Mesothelial cell of epicardium (in vitro differentiated cells): ENCODE results near the gene ZNF366. TPM values are rescaled to one million over a fixed set of nuclear protein-coding genes. Genes with fewer than 3 reads are reported as not detected.

Experiments
- DNase-seq, 2 experiments: peaks; one replicate each; pipeline ENCODE4 v3.0.0; 2021; ENCODE audit warnings: low spot score in 2 of 2; ENCODE audit not compliant: unreplicated experiment in 2 of 2
- H3K27ac Mint-ChIP-seq: 2 replicates; pipeline ENCODE4 v1.8.0; 2021; ENCODE audit warnings: mixed read lengths
- H3K27me3 Mint-ChIP-seq: 2 replicates; pipeline ENCODE4 v1.8.0; 2021; ENCODE audit warnings: low read depth, mixed read lengths
- H3K36me3 Mint-ChIP-seq: 2 replicates; pipeline ENCODE4 v1.8.0; 2021; ENCODE audit warnings: mixed read lengths
- H3K4me1 Mint-ChIP-seq: 2 replicates; pipeline ENCODE4 v1.8.0; 2021; ENCODE audit warnings: mixed read lengths
- H3K4me3 Mint-ChIP-seq: 2 replicates; pipeline ENCODE4 v1.8.0; 2021; ENCODE audit warnings: mild to moderate bottlenecking, moderate library complexity, mixed read lengths
- H3K9me3 Mint-ChIP-seq: 2 replicates; pipeline ENCODE4 v1.8.0; 2021; ENCODE audit warnings: mixed read lengths
- CTCF ChIP-seq: fragments of 200-600 bp; sonication (generic); IDR thresholded peaks from one replicate; pipeline ENCODE4 v1.5.0; 2021; ENCODE audit warnings: antibody characterized with exemption; ENCODE audit not compliant: unreplicated experiment
- total RNA-seq: library from RNA; stranded (reverse); gene quantifications from 3 replicates; pipeline ENCODE4 v1.2.1, GENCODE V29; 2021

ZNF366 gene
- total RNA-seq, 1 donor from 2014 or later = not detected

GRCh38 chr5:72441094-72441723 is 66.0 kb downstream of the ZNF366 start:
- H3K9me3 Mint-ChIP-seq = no peaks in the 10 kb centered on the region
- H3K27ac Mint-ChIP-seq = no peak overlapping the region
- H3K27me3 Mint-ChIP-seq = no peaks in the 10 kb centered on the region
- H3K4me3 Mint-ChIP-seq = no peak overlapping the region
- H3K4me1 Mint-ChIP-seq = no peaks in the 10 kb centered on the region
- H3K36me3 Mint-ChIP-seq = no peaks in the 10 kb centered on the region
- no peak for DNase-seq
- no peak for TF ChIP-seq CTCF

GRCh38 chr5:72440207-72440638 is 67.0 kb downstream of the ZNF366 start:
- TF ChIP-seq CTCF = no peak
- no peaks in the 10 kb centered on the region for H3K27me3 Mint-ChIP-seq
- no peak for DNase-seq
- no peaks in the 10 kb centered on the region for H3K4me1 Mint-ChIP-seq
- H3K4me3 Mint-ChIP-seq = no peak overlapping the region
- no peak overlapping the region for H3K27ac Mint-ChIP-seq
- no peaks in the 10 kb centered on the region for H3K9me3 Mint-ChIP-seq
- no peaks in the 10 kb centered on the region for H3K36me3 Mint-ChIP-seq

DNA sequence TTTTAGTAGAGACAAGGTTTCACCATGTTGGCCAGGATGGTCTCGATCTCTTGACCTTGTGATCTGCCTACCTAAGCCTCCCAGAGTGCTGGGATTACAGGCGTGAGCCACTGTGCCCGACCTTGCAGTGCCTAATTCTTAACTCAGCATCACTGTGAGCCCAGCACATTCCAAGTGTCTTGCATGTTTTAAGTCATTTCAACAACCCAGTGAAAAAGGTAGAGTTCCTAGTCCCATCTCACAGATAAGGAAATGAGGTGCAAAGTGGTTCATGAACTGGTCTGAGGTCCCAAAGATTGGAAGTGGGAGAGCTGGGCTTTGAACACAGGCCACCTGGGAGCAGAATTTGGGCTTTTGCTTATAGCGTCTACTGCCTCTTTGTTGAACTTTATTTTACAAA is 68.0 kb downstream of the ZNF366 start:
- Mint-ChIP-seq H3K36me3 (no peaks in the 10 kb centered on the region), H3K9me3 (no peaks in the 10 kb centered on the region), H3K27me3 (no peaks in the 10 kb centered on the region), H3K4me3 (no peak overlapping the region), H3K4me1 (peaks cover 8% of the 10 kb centered on the region), H3K27ac (no peak overlapping the region)
- no peak for DNase-seq
- no peak for TF ChIP-seq CTCF

GRCh38 chr5:72438141-72438540 is 69.1 kb downstream of the ZNF366 start:
- TF ChIP-seq CTCF = no peak
- H3K36me3 Mint-ChIP-seq = no peaks in the 10 kb centered on the region
- DNase-seq = no peak
- no peak overlapping the region for H3K27ac Mint-ChIP-seq
- H3K27me3 Mint-ChIP-seq = no peaks in the 10 kb centered on the region
- H3K4me1 Mint-ChIP-seq = peaks cover 19% of the 10 kb centered on the region
- H3K9me3 Mint-ChIP-seq = no peaks in the 10 kb centered on the region
- H3K4me3 Mint-ChIP-seq = no peak overlapping the region

- H3K27ac Mint-ChIP-seq = no peak overlapping the region
- no peak overlapping the region for H3K4me3 Mint-ChIP-seq
- no peak for TF ChIP-seq CTCF
- H3K36me3 Mint-ChIP-seq = no peaks in the 10 kb centered on the region
- peaks cover 27% of the 10 kb centered on the region for H3K4me1 Mint-ChIP-seq
- no peaks in the 10 kb centered on the region for H3K9me3 Mint-ChIP-seq
- H3K27me3 Mint-ChIP-seq = no peaks in the 10 kb centered on the region
- DNase-seq = no peak
Observed at GRCh38 chr5:72436796-72437471, 70.3 kb downstream of the ZNF366 start.
